Lower leg skin (tissue), 3 donors: ENCODE data around the gene RNH1.

Experiments
- CTCF ChIP-seq, 3 donors: fragments of 450-650 bp; IDR thresholded peaks; one replicate each; pipeline ENCODE4 v1.5.1; 2016; ENCODE audit warnings: antibody characterized with exemption in 3 of 3, mild to moderate bottlenecking in 3 of 3, moderate library complexity in 2 of 3
- POLR2A ChIP-seq, 2 donors: fragments of 450-650 bp; IDR thresholded peaks; one replicate each; pipeline ENCODE4 v1.6.1; 2016 to 2017; ENCODE audit warnings: antibody characterized with exemption in 2 of 2, mild to moderate bottlenecking in 1 of 2, moderate library complexity in 1 of 2

DNA sequence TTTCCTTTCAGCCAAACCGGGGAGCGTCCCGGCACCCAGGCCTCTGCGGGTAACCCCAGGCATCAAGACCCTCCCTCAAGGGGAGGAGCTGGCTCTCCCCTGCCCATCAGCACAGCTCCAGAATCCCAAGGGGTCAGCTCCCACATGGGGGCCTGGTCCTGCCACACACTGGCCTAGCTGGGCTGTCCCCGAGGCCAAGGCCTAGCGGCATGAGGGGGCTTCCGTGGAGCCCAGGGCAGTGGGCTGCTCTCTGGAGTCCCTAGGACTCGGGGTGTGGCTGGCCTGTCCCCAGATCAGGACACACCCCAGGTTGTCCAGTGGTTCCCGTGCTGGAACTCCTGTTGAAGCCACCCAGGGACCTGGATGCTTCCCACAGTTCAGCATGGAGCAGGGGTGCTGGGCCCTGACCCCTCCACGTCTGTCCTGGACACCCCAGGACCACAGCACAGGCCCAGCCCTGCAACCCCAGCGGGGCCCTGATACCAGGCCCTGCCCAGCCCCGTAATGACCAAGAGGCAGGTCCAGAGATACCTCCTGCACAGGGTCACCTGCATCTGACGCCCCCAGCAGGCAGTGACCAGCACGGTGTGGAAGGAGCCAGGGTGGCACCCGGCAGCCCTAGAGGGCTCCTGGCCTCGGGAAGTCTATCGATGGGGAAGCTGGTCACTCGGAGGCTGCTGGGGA, 22.8 kb upstream of the RNH1 start:
- TF ChIP-seq CTCF (IDR thresholded peaks at IDR 0.05) (no peak), POLR2A (IDR thresholded peaks at IDR 0.05) (no peak)
